ENCODE measurements around the gene INPP5A.

DNA sequence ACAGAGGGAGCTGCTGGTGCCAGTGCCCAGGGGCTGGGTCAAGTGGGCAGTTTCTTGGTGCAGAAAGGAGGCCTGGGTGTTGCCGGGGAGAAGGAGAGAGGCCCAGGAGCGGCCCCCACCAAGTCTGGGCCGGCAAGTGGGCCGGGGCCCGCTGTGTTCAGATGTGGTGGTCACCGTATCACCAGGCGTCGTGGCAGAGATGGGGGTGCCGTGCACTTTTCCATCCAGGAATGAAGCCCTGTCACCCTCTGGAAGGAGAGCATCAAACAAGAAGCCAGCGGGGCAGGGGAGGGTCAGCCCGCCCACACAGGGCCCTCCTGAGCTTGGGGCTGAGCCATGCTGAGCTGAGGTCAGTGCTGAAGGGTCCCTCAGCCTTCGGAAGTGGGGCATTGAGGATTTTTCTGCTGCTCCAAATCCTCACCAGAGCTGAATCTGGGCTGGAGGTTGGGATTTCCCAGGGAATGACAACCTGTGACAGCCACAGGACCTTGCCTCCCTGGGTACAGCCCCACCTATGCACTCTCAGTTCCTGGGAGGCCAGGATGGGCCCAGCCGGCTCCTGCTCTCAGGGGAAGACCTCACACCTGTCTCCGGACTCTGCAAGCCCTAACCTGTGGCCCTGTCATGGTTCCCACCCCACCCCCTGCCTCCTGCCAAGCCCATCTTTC lies 27.9 kb upstream of the INPP5A start:
- TF ChIP-seq POLR2A (IDR thresholded peaks at IDR 0.05), result no peak
- TF ChIP-seq, protein P1, sequence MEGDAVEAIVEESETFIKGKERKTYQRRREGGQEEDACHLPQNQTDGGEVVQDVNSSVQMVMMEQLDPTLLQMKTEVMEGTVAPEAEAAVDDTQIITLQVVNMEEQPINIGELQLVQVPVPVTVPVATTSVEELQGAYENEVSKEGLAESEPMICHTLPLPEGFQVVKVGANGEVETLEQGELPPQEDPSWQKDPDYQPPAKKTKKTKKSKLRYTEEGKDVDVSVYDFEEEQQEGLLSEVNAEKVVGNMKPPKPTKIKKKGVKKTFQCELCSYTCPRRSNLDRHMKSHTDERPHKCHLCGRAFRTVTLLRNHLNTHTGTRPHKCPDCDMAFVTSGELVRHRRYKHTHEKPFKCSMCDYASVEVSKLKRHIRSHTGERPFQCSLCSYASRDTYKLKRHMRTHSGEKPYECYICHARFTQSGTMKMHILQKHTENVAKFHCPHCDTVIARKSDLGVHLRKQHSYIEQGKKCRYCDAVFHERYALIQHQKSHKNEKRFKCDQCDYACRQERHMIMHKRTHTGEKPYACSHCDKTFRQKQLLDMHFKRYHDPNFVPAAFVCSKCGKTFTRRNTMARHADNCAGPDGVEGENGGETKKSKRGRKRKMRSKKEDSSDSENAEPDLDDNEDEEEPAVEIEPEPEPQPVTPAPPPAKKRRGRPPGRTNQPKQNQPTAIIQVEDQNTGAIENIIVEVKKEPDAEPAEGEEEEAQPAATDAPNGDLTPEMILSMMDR (IDR thresholded peaks at IDR 0.05), result no peak
